ENCODE data around the gene CENPW.

CENPW gene

GRCh38 chr6:126339796-126340609 is at the start of gene CENPW:
TSS of gene CENPW (plus strand) at chr6:126340115. CDS start at chr6:126340274, 159 bp downstream.
- peak; percentile 72 for DNase-seq (ENCODE audit: low read depth)

GRCh38 chr6:126293891-126294524 is 45.9 kb upstream of the CENPW start:
- DNase-seq (ENCODE audit: low read depth): no peak

GRCh38 chr6:126300126-126300525 is 39.8 kb upstream of the CENPW start:
- DNase-seq (ENCODE audit: low read depth): no peak

DNA sequence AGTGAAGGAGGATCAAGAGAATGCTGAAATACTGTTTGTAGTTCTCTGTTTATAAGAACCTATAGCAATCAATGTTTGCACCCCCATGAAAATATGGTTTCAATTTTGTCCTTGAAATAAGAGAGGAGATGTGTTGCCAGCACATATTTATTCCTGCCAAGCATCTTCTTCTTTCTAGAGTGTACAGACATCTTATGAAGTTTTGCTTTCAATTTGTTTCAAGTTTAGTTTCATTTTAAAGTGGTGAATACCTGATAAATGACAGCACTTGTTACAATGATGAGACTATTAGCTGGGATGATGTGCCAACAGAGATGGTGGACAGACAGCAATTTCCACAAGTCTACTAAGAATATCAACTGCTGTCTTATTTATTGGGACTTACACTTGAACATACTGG is 39.2 kb upstream of the CENPW start:
- DNase-seq (ENCODE audit: low read depth): no peak

- no peak for DNase-seq (ENCODE audit: low read depth)
Measured at GRCh38 chr6:126302191-126302590, 37.7 kb upstream of the CENPW start.

DNA sequence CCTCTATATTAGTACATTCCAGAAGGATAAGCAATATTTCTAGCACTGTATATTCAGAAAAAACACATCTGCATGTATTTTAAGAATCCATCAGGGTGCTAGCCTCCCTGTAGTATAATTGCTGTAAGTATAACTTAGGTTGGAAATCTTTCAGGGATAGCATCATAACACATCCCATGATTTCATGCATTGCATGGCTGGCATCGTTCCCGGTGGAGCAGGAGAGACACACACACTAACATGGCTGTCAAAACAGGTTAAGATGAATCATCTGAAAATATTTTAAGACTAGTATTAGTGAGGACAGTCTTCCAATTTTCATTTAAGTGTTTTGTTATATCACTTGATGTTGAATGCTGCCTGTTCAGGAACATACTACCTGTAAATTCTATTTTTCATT is 32.1 kb upstream of the CENPW start:
- DNase-seq (ENCODE audit: low read depth): no peak

GRCh38 chr6:126308362-126308761 is 31.6 kb upstream of the CENPW start:
- DNase-seq (ENCODE audit: low read depth): no peak

DNA sequence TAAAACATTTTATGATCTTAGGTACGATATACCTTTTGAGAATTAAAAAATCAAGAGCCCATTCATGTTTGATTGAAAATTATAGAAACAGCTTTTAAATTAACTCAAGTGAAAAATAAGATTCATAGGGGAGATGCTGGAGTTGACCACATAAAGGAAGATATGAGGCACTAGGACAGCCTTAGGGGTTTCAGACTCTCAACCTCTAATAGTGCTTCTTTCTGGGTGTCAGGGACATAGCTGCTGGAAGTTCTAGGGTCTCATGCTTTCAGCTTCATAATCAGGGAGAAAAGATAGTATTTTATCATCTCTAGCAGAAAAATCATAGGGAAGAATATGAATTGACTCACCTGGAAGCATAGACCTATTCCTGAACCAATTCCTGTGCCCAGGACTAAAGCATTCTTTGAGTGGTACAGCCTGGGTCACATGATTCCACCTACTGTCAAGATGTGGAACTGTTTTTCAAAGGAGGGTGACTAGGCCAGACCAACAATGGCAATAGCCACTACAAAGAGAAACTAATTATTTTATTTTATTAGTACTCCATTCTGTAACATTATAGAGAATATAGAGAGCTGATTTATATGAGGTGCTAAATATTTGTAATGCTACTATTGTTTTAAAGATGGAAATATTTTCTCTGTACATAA is 27.8 kb upstream of the CENPW start:
- DNase-seq (ENCODE audit: low read depth): no peak

DNA sequence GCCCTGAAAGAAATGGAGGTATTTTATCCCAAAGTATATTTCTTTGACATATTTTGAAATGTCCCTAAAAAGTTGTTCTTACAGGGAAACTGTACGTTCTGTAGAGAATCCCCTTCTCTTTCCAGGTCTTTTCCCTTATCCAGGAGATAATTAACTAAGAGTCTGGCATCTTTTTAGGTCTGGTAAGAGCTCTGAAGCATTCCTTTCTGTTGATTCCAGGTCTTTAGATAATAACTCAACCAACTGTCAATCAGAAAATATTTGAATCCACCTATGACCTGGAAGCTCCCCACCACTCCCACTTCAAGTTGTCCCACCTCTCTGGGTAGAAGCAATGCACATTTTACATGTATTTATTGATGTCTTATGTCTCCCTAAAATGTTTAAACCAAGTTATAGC is 26.0 kb upstream of the CENPW start:
- DNase-seq (ENCODE audit: low read depth): no peak

GRCh38 chr6:126318797-126319196 is 21.1 kb upstream of the CENPW start:
- DNase-seq (ENCODE audit: low read depth): no peak

GRCh38 chr6:126333729-126334128 is 6.2 kb upstream of the CENPW start:
- no peak for DNase-seq (ENCODE audit: low read depth)

DNA sequence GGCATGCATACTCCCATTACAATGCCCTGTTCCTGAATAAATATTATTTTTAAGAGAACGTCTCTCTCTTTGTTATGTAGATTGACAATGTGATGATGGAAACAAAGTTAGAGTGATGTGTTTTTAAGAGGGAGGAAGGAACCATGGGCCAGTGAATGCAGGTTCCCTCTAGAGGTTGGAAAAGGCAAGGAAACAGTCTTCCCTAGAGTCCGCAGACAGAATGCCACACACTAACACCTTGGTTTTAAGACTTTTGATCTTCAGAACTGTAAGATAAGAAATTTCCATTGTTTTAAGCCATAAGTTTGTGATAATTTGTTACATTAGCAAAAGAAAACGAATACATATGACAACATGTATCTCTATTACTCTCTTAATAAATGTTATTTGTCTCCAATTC is 4.7 kb upstream of the CENPW start:
- no peak for DNase-seq (ENCODE audit: low read depth)

GRCh38 chr6:126337323-126337722 is 2.6 kb upstream of the CENPW start:
- DNase-seq (ENCODE audit: low read depth): no peak

- DNase-seq (ENCODE audit: low read depth): no peak
Measured at GRCh38 chr6:126341126-126341525, 1.2 kb downstream of the CENPW start.

DNA sequence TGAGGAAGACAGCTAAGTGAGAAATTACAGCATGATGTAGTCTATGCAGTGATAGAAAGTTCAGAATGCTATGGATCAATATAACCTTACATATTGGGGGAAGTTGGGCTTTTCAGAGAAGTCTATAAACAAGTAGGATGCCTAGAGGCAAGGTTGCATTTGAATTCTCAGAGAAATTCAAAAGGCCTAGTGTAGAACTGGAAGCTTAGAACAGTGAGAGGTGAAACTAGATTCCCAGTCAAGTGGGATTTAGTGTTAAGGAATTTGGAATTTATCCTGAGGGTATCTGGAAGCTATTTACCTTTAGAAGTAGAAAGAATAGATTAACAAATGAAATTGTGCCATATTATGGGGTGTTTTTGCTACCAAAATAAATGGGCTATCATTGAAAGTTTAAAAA is 4.3 kb downstream of the CENPW start:
- DNase-seq (ENCODE audit: low read depth): no peak

DNA sequence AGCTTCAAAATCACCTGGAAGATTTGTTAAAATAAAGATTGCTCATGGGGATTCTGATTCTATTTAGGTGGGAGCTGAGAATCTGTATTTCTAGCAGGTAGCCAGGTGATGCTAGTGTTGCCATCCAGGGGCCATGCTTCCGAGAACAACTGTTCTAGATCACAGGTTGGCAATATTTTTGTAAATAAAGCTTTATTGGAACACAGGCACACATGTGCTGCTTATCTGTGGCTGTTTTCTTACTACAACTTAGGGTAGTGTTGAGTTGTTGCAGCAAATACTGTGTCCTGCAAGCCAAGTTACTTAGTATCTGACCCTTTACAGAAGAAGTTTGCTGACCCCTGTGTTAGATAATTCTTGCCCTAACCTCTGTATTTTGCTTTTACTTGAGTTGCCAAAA is 12.0 kb downstream of the CENPW start:
- DNase-seq (ENCODE audit: low read depth): no peak

DNA sequence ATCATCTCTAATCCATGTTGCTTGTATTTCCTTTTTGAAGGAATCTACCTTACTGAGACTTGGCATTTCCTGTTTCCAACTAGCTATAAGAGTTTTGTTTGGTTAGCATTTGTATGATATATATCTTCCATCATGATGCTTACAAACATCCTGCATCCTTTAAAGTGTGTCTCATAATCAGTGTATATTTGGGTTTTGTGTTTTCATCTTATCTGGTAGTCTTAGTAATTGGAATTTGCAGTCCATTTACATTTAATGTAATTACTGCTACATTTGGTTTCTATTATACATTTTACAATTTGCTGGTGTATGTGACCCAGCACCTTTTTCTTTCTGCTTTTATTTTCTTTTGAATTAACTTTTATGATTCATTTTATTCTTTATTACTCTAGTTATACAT is 12.6 kb downstream of the CENPW start:
- DNase-seq (ENCODE audit: low read depth): no peak

- DNase-seq (ENCODE audit: low read depth): no peak
Measured at GRCh38 chr6:126356526-126356925, 16.6 kb downstream of the CENPW start.

GRCh38 chr6:126359936-126360537 is 20.1 kb downstream of the CENPW start:
- DNase-seq (ENCODE audit: low read depth): no peak

DNA sequence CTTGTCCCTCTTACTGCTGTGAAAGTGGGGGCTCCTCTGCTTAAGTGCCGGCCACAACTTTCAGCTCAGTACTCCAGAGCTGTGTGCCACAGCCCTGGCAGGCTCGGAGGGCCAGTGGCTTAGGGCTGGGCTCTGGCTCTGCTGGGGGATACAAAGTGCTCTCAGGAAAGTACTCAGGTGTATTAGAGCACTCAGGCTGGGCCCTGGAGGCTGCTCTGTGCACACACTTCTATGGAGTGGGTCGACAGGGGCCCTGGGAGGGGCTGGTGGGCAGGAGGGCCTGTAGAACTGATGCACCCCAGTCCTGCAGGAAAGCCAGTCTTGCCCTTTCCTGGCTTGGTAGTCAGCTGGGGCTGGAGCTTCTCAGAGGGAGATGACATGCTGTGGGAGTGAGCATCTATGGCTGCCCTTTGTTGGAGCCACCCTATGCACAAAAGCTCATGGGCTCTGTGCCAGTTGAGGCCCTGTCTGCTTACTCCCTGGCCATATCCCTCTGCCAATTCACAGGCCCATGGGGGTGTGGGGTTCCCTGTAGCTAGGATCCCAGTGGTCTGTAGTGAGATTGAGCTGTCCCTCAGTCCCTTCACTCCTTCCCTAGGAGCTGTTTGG is 22.0 kb downstream of the CENPW start:
- DNase-seq (ENCODE audit: low read depth): no peak

DNA sequence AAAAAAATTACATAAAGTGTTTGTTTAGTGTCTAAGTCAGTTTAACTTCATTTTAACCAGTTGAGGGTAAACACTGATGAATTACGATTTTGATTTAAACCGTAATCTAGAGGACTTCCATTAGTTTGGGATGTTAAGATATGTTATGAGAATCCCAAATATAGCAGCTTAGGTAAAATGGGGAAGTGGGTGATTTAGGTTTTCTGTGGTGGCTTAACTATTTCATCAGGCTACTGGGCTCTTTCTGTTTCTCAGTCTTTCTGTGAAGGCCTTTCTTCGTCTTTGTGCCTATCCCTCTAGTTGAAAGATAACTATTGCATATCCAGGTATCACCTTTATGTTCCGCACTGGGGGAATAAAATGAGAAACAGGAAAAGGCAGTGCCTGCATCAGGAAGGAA is 27.9 kb downstream of the CENPW start:
- no peak for DNase-seq (ENCODE audit: low read depth)

DNA sequence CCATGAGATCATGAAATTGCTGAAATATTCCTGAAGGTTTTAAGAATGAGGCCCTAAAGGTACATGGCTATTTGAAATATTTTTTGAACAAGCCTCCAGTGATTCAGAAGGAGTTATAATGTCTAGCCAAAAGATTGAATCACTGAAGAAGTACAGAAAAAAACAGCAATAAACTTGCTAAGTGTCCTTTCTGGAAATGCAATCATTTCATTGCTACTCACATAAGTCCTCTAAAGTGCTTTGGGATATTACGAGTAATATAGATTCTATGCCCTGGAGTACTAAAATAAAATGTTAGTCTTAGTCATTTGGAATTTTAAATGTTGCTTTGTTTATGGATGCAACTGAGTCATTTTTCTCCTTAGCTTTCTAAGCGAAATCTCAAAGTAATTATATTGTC is 32.7 kb downstream of the CENPW start:
- no peak for DNase-seq (ENCODE audit: low read depth)

Data from activated gamma-delta T cell treated with anti-CD3 and anti-CD28 coated beads, Interleukin-2, amount 50 U/mL, for 16 hours (primary cell).